ENCODE measurements around the gene NDUFA6. TPM values are rescaled to one million over a fixed set of nuclear protein-coding genes. Genes with fewer than 3 reads are reported as not detected.

The NDUFA6 gene
- total and polyA plus RNA-seq, 2 of the 13 experiments (the other 11 are each of a cell fraction or from before 2014, with no cell fraction given) = 68.5 to 87.8 TPM

- TF ChIP-seq MEF2D (CRISPR knock-in tag; IDR thresholded peaks at IDR 0.05) (peak; percentile 40; the same call in 1 of the 2 replicates), ARNT2 (CRISPR knock-in tag; IDR thresholded peaks at IDR 0.05; ENCODE audit: low read depth) (peak; percentile 66; the same call in 1 of the 2 replicates), TAF15 (IDR thresholded peaks at IDR 0.05; ENCODE audit: low read depth, low read length, poor library complexity, severe bottlenecking) (no peak), ZFP36L1 (CRISPR knock-in tag; IDR thresholded peaks at IDR 0.05) (peak; percentile 90), HNRNPL (IDR thresholded peaks at IDR 0.05; ENCODE audit: low read depth, low read length) (peak; percentile 85), REST (IDR thresholded peaks at IDR 0.05; ENCODE audit: borderline replicate concordance in 1 of 2, low read depth in 1 of 2, low read length in 2 of 2) (no peak), NFATC3 (CRISPR knock-in tag; IDR thresholded peaks at IDR 0.05) (no peak; the same call in 1 of the 2 replicates), ZNF235 (CRISPR knock-in tag; IDR thresholded peaks at IDR 0.05; ENCODE audit: borderline replicate concordance) (no peak), ZNF577 (CRISPR knock-in tag; IDR thresholded peaks at IDR 0.05; ENCODE audit: borderline replicate concordance, low read depth) (no peak), POLR2A (IDR thresholded peaks at IDR 0.05; ENCODE audit: insufficient read depth in 1 of 2, low read depth in 2 of 2, low read length in 2 of 2) (peak; percentile 77 to 86), ZNF724P (CRISPR knock-in tag; IDR thresholded peaks at IDR 0.05; ENCODE audit: borderline replicate concordance) (peak; percentile 71; the same call in 1 of the 2 replicates), RCOR2 (CRISPR knock-in tag; IDR thresholded peaks at IDR 0.05) (no peak), KMT2A (CRISPR knock-in tag; IDR thresholded peaks at IDR 0.05) (peak; percentile 71), ZNF691 (CRISPR knock-in tag; IDR thresholded peaks at IDR 0.05; ENCODE audit: borderline replicate concordance, low read depth) (peak; percentile 45; the same call in 1 of the 2 replicates), ZMYM3 (CRISPR knock-in tag; IDR thresholded peaks at IDR 0.05) (peak; percentile 43), AHDC1 (CRISPR knock-in tag; IDR thresholded peaks at IDR 0.05; ENCODE audit: borderline replicate concordance) (no peak)
Observed at GRCh38 chr22:42079319-42080251, 11.0 kb downstream of the NDUFA6 start, which contains the start of gene SMDT1 (continued).

Data from HepG2 (cell line).